Liver (tissue), 9 donors: ENCODE results near the gene CFAP77. TPM values are rescaled to one million over a fixed set of nuclear protein-coding genes. Genes with fewer than 3 reads are reported as not detected.

Source experiments
- DNase-seq: peaks from one replicate; pipeline ENCODE4 v3.0.0-alpha.2; 2017; ENCODE audit warnings: low spot score
- H3K27ac ChIP-seq, 2 donors: one replicate each; pipeline ENCODE4 v1.7.0; 2013; ENCODE audit warnings: inconsistent platforms in 2 of 2, low read length in 2 of 2, control low read depth in 1 of 2, low read depth in 1 of 2, mild to moderate bottlenecking in 1 of 2
- H3K27me3 ChIP-seq, 4 donors: one replicate each; pipeline versions ENCODE4 v1.6.1 to v1.7.0; 2013; ENCODE audit warnings: low read length in 3 of 4, inconsistent platforms in 1 of 4, mild to moderate bottlenecking in 1 of 4, moderate library complexity in 1 of 4; ENCODE audit not compliant: control insufficient read depth in 4 of 4, insufficient read depth in 4 of 4
- H3K36me3 ChIP-seq, 4 donors: one replicate each; pipeline versions ENCODE4 v1.6.1 to v1.7.0; 2013; ENCODE audit warnings: low read length in 3 of 4, mild to moderate bottlenecking in 3 of 4, low read depth in 1 of 4, moderate library complexity in 1 of 4; ENCODE audit not compliant: control insufficient read depth in 4 of 4, insufficient read depth in 3 of 4
- H3K4me1 ChIP-seq, 4 donors: one replicate each; pipeline versions ENCODE4 v1.6.1 to v1.7.0; 2013; ENCODE audit warnings: low read length in 3 of 4, mild to moderate bottlenecking in 3 of 4, moderate library complexity in 1 of 4; ENCODE audit not compliant: control insufficient read depth in 4 of 4, insufficient read depth in 4 of 4
- H3K4me3 ChIP-seq, 3 donors: one replicate each; pipeline versions ENCODE4 v1.6.1 to v1.7.0; 2013; ENCODE audit warnings: low read length in 3 of 3, control low read depth in 1 of 3, low read depth in 1 of 3, mild to moderate bottlenecking in 1 of 3
- H3K9ac ChIP-seq, 2 donors: one replicate each; pipeline ENCODE4 v1.7.0; 2013; ENCODE audit warnings: low read length in 2 of 2, mild to moderate bottlenecking in 2 of 2, moderate library complexity in 2 of 2, control low read depth in 1 of 2, low read depth in 1 of 2
- H3K9me3 ChIP-seq, 4 donors: one replicate each; pipeline versions ENCODE4 v1.6.1 to v1.7.0; 2013; ENCODE audit warnings: low read length in 3 of 4; ENCODE audit not compliant: control insufficient read depth in 4 of 4
- EGR1 ChIP-seq, 2 donors: IDR thresholded peaks; 2 replicates each; pipeline ENCODE4 v1.6.1; 2016 to 2018; ENCODE audit warnings: antibody characterized with exemption in 2 of 2, low read depth in 2 of 2
- FOXA1 ChIP-seq: IDR thresholded peaks from 2 replicates; pipeline ENCODE4 v1.6.1; 2016; ENCODE audit warnings: antibody characterized with exemption
- FOXA2 ChIP-seq: IDR thresholded peaks from 2 replicates; pipeline ENCODE4 v1.6.1; 2016; ENCODE audit warnings: antibody characterized with exemption
- GABPA ChIP-seq, 2 donors: IDR thresholded peaks in 1 of 2; conservative IDR thresholded peaks in 1 of 2; 2 replicates each; pipeline ENCODE4 v1.6.1; 2016; ENCODE audit warnings: antibody characterized with exemption in 2 of 2, mild to moderate bottlenecking in 1 of 2, moderate library complexity in 1 of 2
- HNF4A ChIP-seq, 2 donors: conservative IDR thresholded peaks; 2 replicates each; pipeline ENCODE4 v1.6.1; 2016; ENCODE audit warnings: antibody characterized with exemption in 2 of 2, mild to moderate bottlenecking in 2 of 2
- JUND ChIP-seq, 2 donors: IDR thresholded peaks; 2 replicates each; pipeline ENCODE4 v1.6.1; 2016; ENCODE audit warnings: antibody characterized with exemption in 2 of 2
- NR2F2 ChIP-seq: IDR thresholded peaks from 2 replicates; pipeline ENCODE4 v1.6.1; 2016; ENCODE audit warnings: antibody characterized with exemption
- RAD21 ChIP-seq, 2 donors: IDR thresholded peaks; 2 replicates each; pipeline ENCODE4 v1.6.1; 2016; ENCODE audit warnings: antibody characterized with exemption in 2 of 2, mild to moderate bottlenecking in 2 of 2
- RXRA ChIP-seq, 2 donors: IDR thresholded peaks; 2 replicates each; pipeline ENCODE4 v1.6.1; 2017 to 2018; ENCODE audit warnings: antibody characterized with exemption in 2 of 2, mild to moderate bottlenecking in 1 of 2
- SP1 ChIP-seq: IDR thresholded peaks from 2 replicates; pipeline ENCODE4 v1.6.1; 2018; ENCODE audit warnings: antibody characterized with exemption, mild to moderate bottlenecking
- TAF1 ChIP-seq: conservative IDR thresholded peaks from 2 replicates; pipeline ENCODE4 v1.6.1; 2016; ENCODE audit warnings: antibody characterized with exemption, mild to moderate bottlenecking
- YY1 ChIP-seq: IDR thresholded peaks from 2 replicates; pipeline ENCODE4 v1.6.1; 2016; ENCODE audit warnings: antibody characterized with exemption, mild to moderate bottlenecking
- ZBTB33 ChIP-seq: IDR thresholded peaks from 2 replicates; pipeline ENCODE4 v1.6.1; 2016; ENCODE audit warnings: antibody characterized with exemption
- WGBS: extraction: QIAGEN DNeasy Blood & Tissue Kit; methylation state at CpG from one replicate; pipeline ENCODE4 v1.1.7; 2013; 5-methylcytosine and 5-hydroxymethylcytosine counted together
- polyA plus RNA-seq, 2 donors: library from polyadenylated mRNA; stranded (reverse) in 1 of 2; unstranded in 1 of 2; fragments of 200-250 nt in 1 of 2; fragments of >200 nt in 1 of 2; fragmentation: Nextera tagmentation in 1 of 2; extraction: Ambion mirVana in 1 of 2; gene quantifications; one replicate each; pipeline versions ENCODE4 v1.2.1 to v1.2.3, GENCODE V29; 2013 to 2015
- total RNA-seq, 2 donors: library from RNA; depleted of rRNA; stranded (reverse); fragments of >200 nt; gene quantifications; one replicate each; pipeline ENCODE4 v1.2.3, GENCODE V29; 2014
- TF ChIP-seq, protein P1 (sequence below): fragments of 150-350 bp; IDR thresholded peaks from 2 replicates; pipeline ENCODE4 v1.5.1; 2017; ENCODE audit warnings: improper control_type of control experiment, low read depth, low read length; ENCODE audit not compliant: missing input control
- TF ChIP-seq, protein P2 (sequence below): IDR thresholded peaks from 2 replicates; pipeline ENCODE4 v1.6.1; 2016; ENCODE audit warnings: antibody characterized with exemption, mild to moderate bottlenecking
- TF ChIP-seq, protein P3 (sequence below): IDR thresholded peaks from 2 replicates; pipeline ENCODE4 v1.6.1; 2016; ENCODE audit warnings: antibody characterized with exemption
- donor health status: healthy.
- donor health status: healthy.
- donor health status: healthy.
- donor health status: healthy.
- donor health status: healthy.

The CFAP77 gene
- total and polyA plus RNA-seq, 4 donors: not detected

- DNase-seq: no peak
- 71% methylated on average over 7 of the region's 7 CpGs for WGBS
Observed at GRCh38 chr9:132547052-132547431, 137.0 kb downstream of the CFAP77 start.

DNA sequence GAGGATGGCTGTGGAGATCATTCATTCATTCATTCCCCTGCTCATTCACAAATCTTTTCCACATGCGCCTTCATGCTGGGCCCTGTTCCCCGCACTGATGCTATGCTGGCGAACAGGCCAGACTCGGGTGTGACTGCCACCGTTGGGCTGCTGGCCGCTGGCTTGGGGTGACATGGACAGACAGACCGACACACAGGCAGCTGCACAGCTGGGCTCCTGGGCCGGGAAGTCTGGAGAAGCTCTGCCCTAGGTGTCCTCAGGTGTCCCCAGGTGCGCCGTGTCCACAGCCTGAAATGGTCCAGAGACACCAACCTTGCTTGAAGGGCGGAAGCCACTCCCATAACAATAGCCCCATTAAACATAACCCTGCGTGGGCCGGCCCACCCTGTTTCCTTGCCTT, 137.4 kb downstream of the CFAP77 start:
- no peaks in the 10 kb centered on the region for H3K9me3 ChIP-seq
- no peaks in the 10 kb centered on the region for H3K36me3 ChIP-seq
- no peak overlapping the region for H3K9ac ChIP-seq
- DNase-seq: no peak
- H3K4me3 ChIP-seq: no peak overlapping the region
- H3K27ac ChIP-seq: no peak overlapping the region
- peaks cover 0 to 2% (median 0%) of the 10 kb centered on the region in 4 donors for H3K27me3 ChIP-seq
- TF ChIP-seq SP1: no peak
- 85% methylated on average over 13 of the region's 13 CpGs for whole genome bisulfite sequencing
- peaks cover 0 to 5% (median 0%) of the 10 kb centered on the region in 4 donors for H3K4me1 ChIP-seq

More at GRCh38 chr9:132547052-132547431, 137.0 kb downstream of the CFAP77 start:
- Histone ChIP-seq H3K36me3 (no peaks in the 10 kb centered on the region), H3K9me3 (no peaks in the 10 kb centered on the region), H3K27me3 (peaks cover 0 to 2% (median 0%) of the 10 kb centered on the region in 4 donors), H3K4me3 (no peak overlapping the region), H3K4me1 (peaks cover 0 to 5% (median 0%) of the 10 kb centered on the region in 4 donors), H3K9ac (no peak overlapping the region), H3K27ac (no peak overlapping the region)
- TF ChIP-seq ZBTB33: no peak
- TF ChIP-seq HNF4A (conservative IDR thresholded peaks at IDR 0.05): no peak
- TF ChIP-seq, protein P1, sequence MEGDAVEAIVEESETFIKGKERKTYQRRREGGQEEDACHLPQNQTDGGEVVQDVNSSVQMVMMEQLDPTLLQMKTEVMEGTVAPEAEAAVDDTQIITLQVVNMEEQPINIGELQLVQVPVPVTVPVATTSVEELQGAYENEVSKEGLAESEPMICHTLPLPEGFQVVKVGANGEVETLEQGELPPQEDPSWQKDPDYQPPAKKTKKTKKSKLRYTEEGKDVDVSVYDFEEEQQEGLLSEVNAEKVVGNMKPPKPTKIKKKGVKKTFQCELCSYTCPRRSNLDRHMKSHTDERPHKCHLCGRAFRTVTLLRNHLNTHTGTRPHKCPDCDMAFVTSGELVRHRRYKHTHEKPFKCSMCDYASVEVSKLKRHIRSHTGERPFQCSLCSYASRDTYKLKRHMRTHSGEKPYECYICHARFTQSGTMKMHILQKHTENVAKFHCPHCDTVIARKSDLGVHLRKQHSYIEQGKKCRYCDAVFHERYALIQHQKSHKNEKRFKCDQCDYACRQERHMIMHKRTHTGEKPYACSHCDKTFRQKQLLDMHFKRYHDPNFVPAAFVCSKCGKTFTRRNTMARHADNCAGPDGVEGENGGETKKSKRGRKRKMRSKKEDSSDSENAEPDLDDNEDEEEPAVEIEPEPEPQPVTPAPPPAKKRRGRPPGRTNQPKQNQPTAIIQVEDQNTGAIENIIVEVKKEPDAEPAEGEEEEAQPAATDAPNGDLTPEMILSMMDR: no peak
- TF ChIP-seq FOXA1: no peak
- TF ChIP-seq RXRA (IDR thresholded peaks at IDR 0.05): no peak
- no peak for TF ChIP-seq GABPA (IDR thresholded peaks at IDR 0.05 in 1 of 2, conservative IDR thresholded peaks at IDR 0.05 in 1 of 2)

GRCh38 chr9:132547976-132548730, 138.1 kb downstream of the CFAP77 start:
- Histone ChIP-seq H3K27me3 (peaks cover 0 to 2% (median 0%) of the 10 kb centered on the region in 4 donors), H3K4me3 (no peak overlapping the region), H3K36me3 (no peaks in the 10 kb centered on the region), H3K4me1 (peaks cover 0 to 5% (median 0%) of the 10 kb centered on the region in 4 donors), H3K9ac (no peak overlapping the region), H3K27ac (no peak overlapping the region), H3K9me3 (no peaks in the 10 kb centered on the region)
- no peak for DNase-seq
- 71% methylated on average over 21 of the region's 21 CpGs for WGBS
- TF ChIP-seq EGR1 (IDR thresholded peaks at IDR 0.05; ENCODE audit: low read depth in 2 of 2) (no peak), HNF4A (conservative IDR thresholded peaks at IDR 0.05) (no peak), RXRA (IDR thresholded peaks at IDR 0.05) (no peak), FOXA2 (no peak), SP1 (no peak), NR2F2 (no peak), TAF1 (no peak), YY1 (no peak), RAD21 (IDR thresholded peaks at IDR 0.05) (no peak), GABPA (IDR thresholded peaks at IDR 0.05 in 1 of 2, conservative IDR thresholded peaks at IDR 0.05 in 1 of 2) (no peak), JUND (IDR thresholded peaks at IDR 0.05) (no peak)
- TF ChIP-seq, protein P2, sequence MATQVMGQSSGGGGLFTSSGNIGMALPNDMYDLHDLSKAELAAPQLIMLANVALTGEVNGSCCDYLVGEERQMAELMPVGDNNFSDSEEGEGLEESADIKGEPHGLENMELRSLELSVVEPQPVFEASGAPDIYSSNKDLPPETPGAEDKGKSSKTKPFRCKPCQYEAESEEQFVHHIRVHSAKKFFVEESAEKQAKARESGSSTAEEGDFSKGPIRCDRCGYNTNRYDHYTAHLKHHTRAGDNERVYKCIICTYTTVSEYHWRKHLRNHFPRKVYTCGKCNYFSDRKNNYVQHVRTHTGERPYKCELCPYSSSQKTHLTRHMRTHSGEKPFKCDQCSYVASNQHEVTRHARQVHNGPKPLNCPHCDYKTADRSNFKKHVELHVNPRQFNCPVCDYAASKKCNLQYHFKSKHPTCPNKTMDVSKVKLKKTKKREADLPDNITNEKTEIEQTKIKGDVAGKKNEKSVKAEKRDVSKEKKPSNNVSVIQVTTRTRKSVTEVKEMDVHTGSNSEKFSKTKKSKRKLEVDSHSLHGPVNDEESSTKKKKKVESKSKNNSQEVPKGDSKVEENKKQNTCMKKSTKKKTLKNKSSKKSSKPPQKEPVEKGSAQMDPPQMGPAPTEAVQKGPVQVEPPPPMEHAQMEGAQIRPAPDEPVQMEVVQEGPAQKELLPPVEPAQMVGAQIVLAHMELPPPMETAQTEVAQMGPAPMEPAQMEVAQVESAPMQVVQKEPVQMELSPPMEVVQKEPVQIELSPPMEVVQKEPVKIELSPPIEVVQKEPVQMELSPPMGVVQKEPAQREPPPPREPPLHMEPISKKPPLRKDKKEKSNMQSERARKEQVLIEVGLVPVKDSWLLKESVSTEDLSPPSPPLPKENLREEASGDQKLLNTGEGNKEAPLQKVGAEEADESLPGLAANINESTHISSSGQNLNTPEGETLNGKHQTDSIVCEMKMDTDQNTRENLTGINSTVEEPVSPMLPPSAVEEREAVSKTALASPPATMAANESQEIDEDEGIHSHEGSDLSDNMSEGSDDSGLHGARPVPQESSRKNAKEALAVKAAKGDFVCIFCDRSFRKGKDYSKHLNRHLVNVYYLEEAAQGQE: no peak
- TF ChIP-seq, protein P1: no peak
- TF ChIP-seq, protein P3, sequence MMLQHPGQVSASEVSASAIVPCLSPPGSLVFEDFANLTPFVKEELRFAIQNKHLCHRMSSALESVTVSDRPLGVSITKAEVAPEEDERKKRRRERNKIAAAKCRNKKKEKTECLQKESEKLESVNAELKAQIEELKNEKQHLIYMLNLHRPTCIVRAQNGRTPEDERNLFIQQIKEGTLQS: no peak
